GM12891 (cell line): ENCODE results near the gene FUT9.

Experiments
- DNase-seq: peaks from one replicate; pipeline ENCODE4 v3.0.0; 2011; ENCODE audit warnings: low spot score; ENCODE audit not compliant: insufficient read length
- FAIRE-seq: peaks from 2 replicates; lab custom pipeline; 2011; peaks lifted over from hg19 to GRCh38; lab: Jason Lieb, UNC
- PAX5 ChIP-seq: IDR thresholded peaks from 2 replicates; pipeline ENCODE4 v1.6.1; 2011; ENCODE audit warnings: low read length, moderate library complexity, mild to moderate bottlenecking; ENCODE audit not compliant: insufficient read depth, severe bottlenecking
- POLR2A ChIP-seq: IDR thresholded peaks from 2 replicates; pipeline ENCODE4 v1.6.1; 2011; ENCODE audit warnings: low read depth, low read length, control low read depth
- POLR2AphosphoS5 ChIP-seq: IDR thresholded peaks from 2 replicates; pipeline ENCODE4 v1.6.1; 2011; ENCODE audit warnings: low read depth, low read length, control low read depth
- POU2F2 ChIP-seq: IDR thresholded peaks from 2 replicates; pipeline ENCODE4 v1.6.1; 2011; ENCODE audit warnings: low read depth, mild to moderate bottlenecking, control low read depth, low read length, moderate library complexity
- SPI1 ChIP-seq: IDR thresholded peaks from 2 replicates; pipeline ENCODE4 v1.6.1; 2011; ENCODE audit warnings: low read depth, low read length, control low read depth
- TAF1 ChIP-seq: IDR thresholded peaks from 2 replicates; pipeline ENCODE4 v1.6.1; 2011; ENCODE audit warnings: low read depth, low read length, control low read depth

FUT9 gene

GRCh38 chr6:96153775-96154174 lies 138.0 kb downstream of the FUT9 start:
- DNase-seq (no peak), FAIRE-seq (no peak)
- TF ChIP-seq SPI1, result no peak
- no peak for TF ChIP-seq POLR2AphosphoS5
- no peak for TF ChIP-seq PAX5
- no peak for TF ChIP-seq POU2F2
- TF ChIP-seq TAF1, result no peak
- no peak for TF ChIP-seq POLR2A

DNA sequence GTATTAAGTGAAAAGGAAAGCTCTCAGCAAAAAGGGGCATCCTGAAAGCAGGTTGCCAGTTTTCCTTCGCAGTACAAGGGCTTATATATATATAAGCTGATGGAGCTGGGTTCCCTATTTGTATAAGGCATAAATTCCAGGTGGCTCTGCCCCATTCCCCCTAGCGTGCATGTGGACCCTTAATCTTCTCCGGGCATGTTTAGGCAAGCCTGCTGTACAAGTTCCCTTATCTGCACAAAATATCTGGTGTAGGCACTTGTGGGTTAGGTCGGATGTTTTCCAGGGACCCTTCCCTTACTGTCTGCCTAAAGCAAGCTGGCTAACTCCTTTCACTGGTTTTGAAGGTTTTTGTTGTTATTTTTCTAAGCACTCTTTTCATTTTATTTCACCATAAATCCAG lies 140.7 kb downstream of the FUT9 start:
- TF ChIP-seq POU2F2 (no peak), POLR2AphosphoS5 (no peak), POLR2A (no peak), PAX5 (no peak)
- DNase-seq (no peak), FAIRE-seq (no peak)

DNA sequence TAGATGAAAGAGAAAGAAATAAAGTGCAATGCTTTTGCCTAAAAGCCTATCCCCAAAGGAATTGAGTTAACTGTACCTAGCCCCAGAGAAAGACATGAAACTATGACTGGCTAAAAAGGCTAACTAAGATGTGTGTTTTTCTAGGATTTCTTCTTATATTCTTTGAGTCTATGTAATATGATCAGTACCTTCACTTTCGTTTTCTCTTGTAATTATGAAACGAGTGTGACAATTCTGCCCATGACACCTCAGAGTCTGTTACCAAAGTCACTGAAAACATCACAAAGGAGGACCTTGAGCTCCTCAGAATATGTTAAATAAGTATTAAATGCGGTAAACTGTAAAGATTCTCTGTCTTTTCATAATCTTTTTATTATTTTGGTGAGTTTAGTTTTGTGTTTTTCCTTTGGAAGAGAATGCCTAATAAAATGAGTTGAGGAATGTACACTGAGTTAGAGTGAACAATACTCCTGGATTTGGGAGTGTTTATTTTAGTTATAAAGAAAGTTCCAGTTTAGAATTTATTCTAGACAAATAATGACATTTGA lies 141.3 kb downstream of the FUT9 start:
- FAIRE-seq (peak; percentile 57), DNase-seq (peak; percentile 5)
- TF ChIP-seq PAX5 (no peak), POLR2AphosphoS5 (no peak), SPI1 (no peak), TAF1 (no peak), POLR2A (no peak), POU2F2 (no peak)

DNA sequence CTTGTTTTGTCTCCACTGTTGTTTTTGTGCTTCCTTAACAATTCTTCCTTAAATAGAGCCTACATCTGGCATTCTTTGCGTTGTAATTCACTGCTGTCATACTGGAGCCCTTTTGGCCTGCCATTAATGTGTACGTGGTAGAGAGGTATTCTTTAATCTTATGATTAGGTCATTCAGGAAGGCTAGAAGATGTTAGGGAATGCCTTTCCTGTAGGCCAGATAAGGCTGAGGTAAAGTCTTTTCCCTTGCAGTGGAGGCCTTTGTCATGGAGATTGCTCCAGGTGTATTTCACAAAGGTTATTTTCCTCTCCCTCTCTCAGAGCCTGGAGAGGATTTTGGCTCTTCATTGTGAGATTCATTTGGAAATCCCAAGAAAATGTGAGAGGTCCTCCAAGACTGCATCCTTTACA lies 146.9 kb downstream of the FUT9 start:
- no peak for DNase-seq
- no peak for TF ChIP-seq POU2F2
- no peak for TF ChIP-seq TAF1
- no peak for TF ChIP-seq POLR2A
- no peak for TF ChIP-seq PAX5
- no peak for FAIRE-seq

GRCh38 chr6:96164802-96165201 lies 149.0 kb downstream of the FUT9 start:
- no peak for FAIRE-seq

DNA sequence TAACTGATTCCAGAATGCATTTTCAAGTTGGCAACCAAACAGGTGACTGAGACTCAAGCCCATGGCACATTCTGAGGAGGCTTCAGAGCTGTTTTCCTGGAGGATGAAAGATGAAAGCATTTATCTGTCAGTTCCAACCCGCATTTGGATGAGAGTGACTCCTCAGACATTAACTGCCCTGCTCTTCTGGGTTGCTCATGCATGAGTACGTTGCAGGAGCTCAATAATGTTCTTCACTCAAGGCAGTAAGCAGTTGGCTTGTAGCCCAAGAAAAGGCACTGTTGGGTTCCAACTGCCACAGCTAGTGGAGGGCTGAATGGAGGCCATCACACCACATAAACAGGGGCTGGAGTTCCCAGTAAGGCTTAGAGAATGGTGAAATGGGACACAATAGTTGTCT lies 155.3 kb downstream of the FUT9 start:
- FAIRE-seq, result no peak
- no peak for DNase-seq
- TF ChIP-seq POLR2A (no peak), SPI1 (no peak), POLR2AphosphoS5 (no peak), POU2F2 (no peak), TAF1 (no peak), PAX5 (no peak)

More at GRCh38 chr6:96164802-96165201, 149.0 kb downstream of the FUT9 start:
- TF ChIP-seq SPI1 (no peak), PAX5 (no peak), POU2F2 (no peak), TAF1 (no peak), POLR2AphosphoS5 (no peak), POLR2A (no peak)
- DNase-seq, result no peak

- FAIRE-seq, result no peak
- no peak for TF ChIP-seq POLR2AphosphoS5
- TF ChIP-seq SPI1, result no peak
- TF ChIP-seq TAF1, result no peak
- TF ChIP-seq PAX5, result no peak
- no peak for TF ChIP-seq POU2F2
- TF ChIP-seq POLR2A, result no peak
- no peak for DNase-seq
Observed at GRCh38 chr6:96184798-96185197, 169.0 kb downstream of the FUT9 start.

GRCh38 chr6:96186094-96186493 lies 170.3 kb downstream of the FUT9 start:
- DNase-seq, result no peak
- TF ChIP-seq PAX5, result no peak
- TF ChIP-seq SPI1, result no peak
- no peak for TF ChIP-seq POLR2AphosphoS5
- TF ChIP-seq TAF1, result no peak
- no peak for TF ChIP-seq POU2F2
- TF ChIP-seq POLR2A, result no peak
- FAIRE-seq, result no peak

DNA sequence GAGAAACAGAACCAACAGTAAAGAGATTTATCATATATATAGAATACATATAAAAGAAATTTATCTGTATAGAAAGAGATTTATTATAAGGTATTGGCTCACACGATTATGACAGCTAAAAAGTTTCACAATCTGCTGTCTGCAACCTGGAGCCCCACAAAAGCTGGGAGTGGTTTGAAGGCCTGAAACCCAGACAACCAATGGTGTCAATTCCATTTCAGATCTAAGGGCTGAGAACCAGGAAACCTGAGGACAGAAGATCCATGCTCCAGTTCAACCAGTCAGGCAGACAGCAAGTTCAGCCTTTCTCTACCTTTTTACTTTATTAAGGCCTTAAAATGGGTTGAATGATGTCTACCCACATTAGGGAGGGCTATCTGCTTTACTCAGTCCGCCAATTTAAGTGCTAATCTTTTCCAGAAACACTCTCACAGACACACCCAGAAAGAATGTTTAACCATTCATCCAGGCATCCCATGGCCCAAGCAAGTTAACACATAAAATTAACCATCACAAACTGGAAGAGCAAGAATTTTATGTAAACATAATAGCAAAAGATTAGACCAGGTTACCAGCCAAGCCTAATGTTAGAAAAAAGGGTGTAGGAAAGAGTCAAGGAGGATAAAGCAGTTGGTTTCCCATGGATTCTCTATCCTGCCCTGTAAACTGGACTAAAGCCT lies 170.9 kb downstream of the FUT9 start:
- no peak for FAIRE-seq
- DNase-seq, result no peak
- TF ChIP-seq POU2F2 (no peak), POLR2AphosphoS5 (no peak), POLR2A (no peak), TAF1 (no peak), SPI1 (no peak), PAX5 (no peak)

DNA sequence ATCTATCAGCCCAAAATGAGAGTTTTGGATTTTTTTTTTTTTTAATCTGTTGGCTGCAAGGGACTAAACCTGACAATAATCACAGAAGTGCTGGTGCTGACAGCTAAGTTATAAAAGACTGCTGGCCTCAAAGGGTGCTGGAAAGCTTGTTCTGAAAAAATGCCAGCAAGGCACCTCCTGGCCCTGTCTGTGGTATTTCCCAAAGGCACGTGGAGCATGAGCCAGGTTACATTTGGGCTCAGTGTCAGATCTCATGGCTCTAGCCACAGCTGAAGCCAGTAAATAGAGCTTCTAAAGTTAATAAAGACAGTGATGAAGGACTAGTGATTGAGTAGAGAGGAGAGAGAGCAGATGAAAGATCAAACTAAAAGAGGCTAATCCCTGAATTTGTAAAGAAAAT lies 178.9 kb downstream of the FUT9 start:
- no peak for FAIRE-seq
- no peak for DNase-seq
- TF ChIP-seq SPI1 (no peak), PAX5 (no peak), POLR2A (no peak), TAF1 (no peak), POLR2AphosphoS5 (no peak), POU2F2 (no peak)
